GM10266 (cell line): ENCODE measurements around the gene PSME1.
"Not testable (repeated sequence)": the region's sequence is repeated elsewhere in the genome, so short reads cannot be mapped to it uniquely, and the experiment has no call there.

Experiments
- DNase-seq: peaks from one replicate; pipeline ENCODE4 v3.0.0; 2012; ENCODE audit errors: extremely low spot score
- CTCF ChIP-seq: IDR thresholded peaks from 2 replicates; pipeline ENCODE4 v1.5.1; 2012; ENCODE audit warnings: mild to moderate bottlenecking, low read depth; ENCODE audit not compliant: control insufficient read depth, insufficient read depth; ENCODE audit errors: missing control alignments

The PSME1 gene

GRCh38 chr14:24098927-24099813, 36.8 kb upstream of the PSME1 start:
- DNase-seq = no peak
- no peak for TF ChIP-seq CTCF

GRCh38 chr14:24100197-24100981, 35.6 kb upstream of the PSME1 start:
- no peak for DNase-seq
- no peak for TF ChIP-seq CTCF

GRCh38 chr14:24100982-24101494, 35.0 kb upstream of the PSME1 start:
- no peak for TF ChIP-seq CTCF
- no peak for DNase-seq

GRCh38 chr14:24102357-24103048, 33.5 kb upstream of the PSME1 start:
- no peak for TF ChIP-seq CTCF
- no peak for DNase-seq

GRCh38 chr14:24103451-24103850, 32.5 kb upstream of the PSME1 start:
- no peak for TF ChIP-seq CTCF

GRCh38 chr14:24105609-24106239, 30.3 kb upstream of the PSME1 start:
- not testable (repeated sequence) for DNase-seq

More at GRCh38 chr14:24103451-24103850, 32.5 kb upstream of the PSME1 start:
- DNase-seq = no peak
